ENCODE results near the gene PAPSS2.

DNA sequence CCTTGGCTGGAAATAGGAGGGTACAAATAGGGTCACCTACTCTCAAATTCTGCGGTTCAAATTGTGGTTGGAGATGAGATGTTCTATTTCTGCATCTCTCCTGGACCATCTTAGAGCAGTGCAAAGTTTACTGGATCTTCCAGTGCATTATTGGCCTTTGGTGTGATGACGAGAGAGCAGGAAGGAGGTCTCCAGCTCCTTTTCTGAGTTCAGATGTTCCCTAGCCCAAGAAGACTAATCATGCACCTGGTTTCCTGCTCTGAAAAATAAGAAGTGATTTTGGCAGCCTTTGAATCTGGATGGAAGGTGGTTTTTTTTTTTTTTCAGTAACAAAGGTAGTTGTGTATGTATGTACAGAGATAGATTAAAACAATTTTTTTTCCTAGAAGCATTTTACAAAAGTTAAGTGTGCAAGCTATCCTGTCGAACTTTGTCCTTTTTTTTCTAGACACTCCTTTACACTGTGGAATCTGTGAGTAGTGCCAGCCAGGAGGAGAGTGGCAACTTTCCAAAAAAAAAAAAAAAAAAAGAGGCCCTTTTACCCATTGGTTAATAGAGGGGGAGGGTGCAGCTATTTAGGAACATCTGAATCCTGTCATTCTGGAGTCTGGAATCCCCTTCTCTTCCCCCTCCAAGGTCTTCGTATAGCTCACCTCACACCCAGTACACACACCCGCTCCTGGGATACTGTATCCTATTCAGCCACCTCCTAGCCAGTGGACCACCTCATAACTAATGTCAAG is 26.3 kb downstream of the PAPSS2 start:
- TF ChIP-seq, protein P1, sequence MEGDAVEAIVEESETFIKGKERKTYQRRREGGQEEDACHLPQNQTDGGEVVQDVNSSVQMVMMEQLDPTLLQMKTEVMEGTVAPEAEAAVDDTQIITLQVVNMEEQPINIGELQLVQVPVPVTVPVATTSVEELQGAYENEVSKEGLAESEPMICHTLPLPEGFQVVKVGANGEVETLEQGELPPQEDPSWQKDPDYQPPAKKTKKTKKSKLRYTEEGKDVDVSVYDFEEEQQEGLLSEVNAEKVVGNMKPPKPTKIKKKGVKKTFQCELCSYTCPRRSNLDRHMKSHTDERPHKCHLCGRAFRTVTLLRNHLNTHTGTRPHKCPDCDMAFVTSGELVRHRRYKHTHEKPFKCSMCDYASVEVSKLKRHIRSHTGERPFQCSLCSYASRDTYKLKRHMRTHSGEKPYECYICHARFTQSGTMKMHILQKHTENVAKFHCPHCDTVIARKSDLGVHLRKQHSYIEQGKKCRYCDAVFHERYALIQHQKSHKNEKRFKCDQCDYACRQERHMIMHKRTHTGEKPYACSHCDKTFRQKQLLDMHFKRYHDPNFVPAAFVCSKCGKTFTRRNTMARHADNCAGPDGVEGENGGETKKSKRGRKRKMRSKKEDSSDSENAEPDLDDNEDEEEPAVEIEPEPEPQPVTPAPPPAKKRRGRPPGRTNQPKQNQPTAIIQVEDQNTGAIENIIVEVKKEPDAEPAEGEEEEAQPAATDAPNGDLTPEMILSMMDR (IDR thresholded peaks at IDR 0.05) = no peak
- TF ChIP-seq EP300 (IDR thresholded peaks at IDR 0.05) (no peak), POLR2AphosphoS5 (IDR thresholded peaks at IDR 0.05) (no peak), POLR2A (IDR thresholded peaks at IDR 0.05) (no peak)

Measured in sigmoid colon (tissue), 4 donors.